G401 (cell line): Measurements from ENCODE around the gene ZNF860. TPM values are rescaled to one million over a fixed set of nuclear protein-coding genes. Genes with fewer than 3 reads are reported as not detected.
A peak's percentile ranks its signal among the peaks of the same experiment; 100 is the strongest.

Source experiments
- DNase-seq: peaks from one replicate; pipeline ENCODE4 v3.0.0-alpha.2; 2015; ENCODE audit warnings: low spot score
- in situ Hi-C: cut with HindIII; loops from 2 replicates; pipeline ENCODE4 v1.10.0; 2016; ENCODE audit warnings: low sequenced_read_pairs, mixed read lengths
- total RNA-seq: library from RNA; depleted of rRNA; stranded (reverse); fragments of >200 nt; shearing (Covaris generic); gene quantifications from 2 replicates; pipeline ENCODE4 v1.2.3, GENCODE V29; 2014

The ZNF860 gene
- total RNA-seq, 1 experiment from 2014 or later = 8.1 TPM

DNA sequence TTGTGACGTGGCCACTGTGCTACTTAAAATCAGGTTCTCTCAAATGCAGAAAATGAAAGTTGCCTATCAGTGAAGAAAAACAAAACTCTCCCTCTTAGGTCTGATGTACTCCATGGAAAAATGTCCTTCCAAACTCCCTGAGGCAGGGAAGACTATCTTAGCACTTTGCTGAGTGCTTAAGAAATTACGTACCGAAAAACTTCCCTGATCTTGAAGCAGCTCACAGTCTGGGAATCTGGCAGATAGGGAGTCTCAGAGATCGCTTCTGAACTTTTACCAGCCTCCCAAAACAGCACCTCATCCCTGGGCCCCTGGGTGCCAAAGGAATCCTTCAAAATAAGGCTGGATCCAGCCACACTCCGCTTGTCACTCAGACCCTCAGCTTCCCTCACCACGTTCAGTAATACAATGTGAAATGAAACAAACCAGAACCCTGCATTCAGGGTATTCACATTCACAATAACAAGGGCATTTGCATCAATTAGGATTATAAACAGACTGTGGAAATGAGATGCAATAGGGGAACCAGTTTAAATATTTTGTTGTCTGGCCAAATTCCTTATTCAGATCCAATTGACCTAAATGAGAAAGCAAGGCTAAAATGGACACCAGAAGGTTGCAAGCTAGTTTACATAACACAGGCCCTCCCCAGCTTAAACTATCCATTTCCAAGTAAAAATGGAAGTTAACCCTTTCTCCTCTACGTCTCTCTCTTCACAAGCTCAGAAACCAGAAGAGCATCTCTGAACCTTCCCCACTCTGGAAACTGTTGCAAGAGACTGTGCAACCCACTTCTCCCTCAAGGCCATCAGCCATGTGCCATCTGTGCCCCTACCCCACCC is 21.4 kb upstream of the ZNF860 start:
- peak; percentile 34 for DNase-seq
- in situ Hi-C loops = no loop called here

DNA sequence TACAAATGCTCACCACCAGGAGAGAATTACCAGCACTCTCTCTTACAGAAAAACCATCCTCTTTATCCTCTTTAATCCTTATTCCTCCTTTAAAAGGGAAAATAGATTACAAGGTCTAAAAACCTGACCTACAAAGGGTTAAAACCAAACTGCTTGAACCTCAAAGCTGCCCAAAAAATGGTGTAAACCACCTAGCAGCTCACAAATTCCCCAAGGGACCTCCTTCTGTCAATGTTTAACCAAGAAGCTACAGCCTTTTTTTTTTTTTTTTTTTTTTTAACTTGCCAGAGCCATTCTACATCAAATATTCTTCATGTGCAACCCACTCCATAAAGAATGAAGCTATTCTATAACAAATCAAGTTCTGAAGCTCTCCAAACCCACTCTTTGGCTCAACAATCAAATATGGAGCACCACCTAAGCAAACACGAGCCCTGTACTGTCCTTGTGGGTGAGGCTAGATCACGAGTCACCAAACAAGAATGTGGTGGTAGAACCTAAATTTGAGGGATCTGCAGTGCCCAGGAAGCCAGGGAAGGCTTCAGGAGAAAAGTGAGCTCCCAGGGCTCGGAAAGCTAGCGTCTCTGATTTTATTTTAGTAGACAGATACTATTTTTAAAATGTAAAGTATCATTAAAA is 20.6 kb upstream of the ZNF860 start:
- in situ Hi-C loops = no loop called here
- DNase-seq = no peak

DNA sequence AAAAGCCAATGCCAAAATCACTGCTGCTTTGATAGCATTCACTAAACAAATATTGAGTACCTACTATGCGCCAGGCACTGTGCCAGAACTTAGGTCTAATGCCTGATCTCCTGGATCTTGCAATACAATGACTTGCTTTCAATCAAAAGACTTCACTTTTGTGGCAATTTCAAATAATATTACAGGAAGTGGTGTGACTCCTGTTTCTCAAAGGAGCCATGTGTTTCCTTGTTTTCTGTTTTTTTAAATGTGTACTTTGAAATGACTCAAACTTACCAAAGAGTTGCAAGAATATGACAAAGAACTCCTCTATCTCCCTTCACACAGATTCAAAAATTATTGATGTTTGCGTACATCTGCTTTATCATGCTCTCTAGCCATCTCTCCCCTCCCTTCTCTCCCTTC is 18.7 kb upstream of the ZNF860 start:
- in situ Hi-C loops = no loop called here
- DNase-seq = no peak

DNA sequence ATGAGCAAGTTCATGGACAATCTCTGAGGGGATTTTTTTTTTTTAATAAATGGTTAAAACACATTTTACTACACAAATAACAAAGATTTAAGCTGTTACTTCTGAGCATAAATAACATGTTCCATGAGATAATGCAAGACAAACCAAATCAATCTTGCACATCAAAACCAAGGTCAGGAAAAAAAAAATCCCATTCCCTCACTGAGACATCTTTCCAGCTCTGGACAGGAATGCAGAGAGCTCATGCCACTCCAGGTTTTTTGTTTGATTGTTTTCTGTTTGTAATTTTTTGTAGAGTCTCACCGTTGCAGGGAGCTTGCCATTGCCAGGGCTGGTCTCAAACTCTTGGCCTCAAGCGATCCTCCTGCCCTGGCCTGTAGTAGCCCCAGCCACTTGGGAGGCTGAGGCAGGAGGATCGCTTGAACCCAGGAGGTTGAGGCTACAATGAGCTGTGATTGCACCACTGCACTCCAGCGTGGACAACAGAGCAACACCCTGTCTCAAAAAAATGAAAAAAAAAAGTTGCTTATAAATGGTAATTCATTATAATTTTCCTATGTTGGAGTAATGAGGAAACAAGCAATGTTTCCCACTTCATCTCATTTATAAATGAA is 14.5 kb upstream of the ZNF860 start:
- in situ Hi-C loops = no loop called here
- no peak for DNase-seq

DNA sequence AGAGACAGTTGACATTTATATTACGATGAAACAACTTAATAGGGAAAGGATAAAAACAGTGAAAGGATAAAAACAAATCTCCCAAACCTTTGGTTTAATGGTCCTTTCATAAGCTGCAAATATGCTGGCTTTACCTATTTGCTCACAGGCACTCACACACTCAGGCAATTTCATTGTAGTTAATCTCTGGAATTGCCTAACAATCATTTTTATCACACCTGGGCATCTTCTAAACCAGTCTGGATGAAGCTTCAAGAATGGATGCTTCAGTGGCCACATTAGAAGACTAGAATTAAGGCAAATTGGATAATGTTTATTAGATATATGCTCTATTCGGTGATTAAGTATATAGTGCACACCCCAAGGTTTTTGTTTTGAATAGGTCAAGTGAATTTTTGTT is 14.0 kb upstream of the ZNF860 start:
- in situ Hi-C loops = no loop called here
- no peak for DNase-seq

DNA sequence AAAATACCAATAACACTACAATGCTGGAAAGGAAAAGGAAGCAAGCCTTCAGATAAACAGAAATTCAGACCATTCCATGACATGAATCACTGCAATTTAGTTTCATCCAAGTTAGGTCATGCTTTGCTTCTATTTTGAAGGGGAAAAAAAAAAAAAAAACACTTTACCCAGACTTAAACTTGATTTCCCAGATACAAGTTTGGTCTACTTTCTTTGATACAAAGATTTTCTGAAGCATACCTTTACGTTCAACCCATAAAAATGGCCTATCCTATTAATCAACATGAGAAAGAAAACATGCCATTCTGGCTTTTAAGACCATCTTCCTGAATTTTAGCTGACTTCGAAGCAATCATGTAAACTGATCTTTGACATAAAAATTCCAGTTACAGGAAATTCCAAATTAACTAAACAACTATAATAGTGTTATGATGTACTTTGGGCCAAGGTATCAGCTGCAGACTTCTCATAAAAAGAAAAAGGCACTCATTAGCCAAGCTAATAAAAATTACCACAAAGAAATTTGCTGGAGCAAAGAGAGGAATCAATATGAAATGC is 13.1 kb upstream of the ZNF860 start:
- in situ Hi-C loops = no loop called here

DNA sequence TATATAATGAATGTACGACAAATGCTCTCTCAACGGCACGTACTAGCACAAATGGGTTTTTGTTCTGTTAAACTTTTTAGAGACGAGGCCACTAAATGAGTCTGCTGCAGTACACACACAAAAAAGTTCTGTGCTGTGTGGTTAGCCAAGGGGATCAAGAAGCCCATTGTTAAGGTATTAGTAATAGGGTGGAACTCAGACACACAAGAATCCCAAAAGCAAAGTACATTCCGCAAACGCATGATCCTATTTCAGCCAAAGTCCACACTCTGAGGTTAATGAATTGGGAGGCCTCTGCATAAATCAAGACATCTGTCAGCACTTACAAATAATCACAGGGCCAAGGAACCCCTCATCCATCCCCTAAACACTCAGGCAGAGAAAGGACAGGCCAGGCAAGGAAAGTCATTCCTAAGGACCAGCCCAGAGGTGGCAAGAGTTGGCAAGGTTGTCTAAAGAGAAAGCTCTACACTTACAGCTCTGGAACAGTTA is 12.6 kb upstream of the ZNF860 start:
- DNase-seq = peak; percentile 80
- in situ Hi-C loops = no loop called here

More for the DNA sequence above, 13.1 kb upstream of the ZNF860 start:
- peak; percentile 29 for DNase-seq

DNA sequence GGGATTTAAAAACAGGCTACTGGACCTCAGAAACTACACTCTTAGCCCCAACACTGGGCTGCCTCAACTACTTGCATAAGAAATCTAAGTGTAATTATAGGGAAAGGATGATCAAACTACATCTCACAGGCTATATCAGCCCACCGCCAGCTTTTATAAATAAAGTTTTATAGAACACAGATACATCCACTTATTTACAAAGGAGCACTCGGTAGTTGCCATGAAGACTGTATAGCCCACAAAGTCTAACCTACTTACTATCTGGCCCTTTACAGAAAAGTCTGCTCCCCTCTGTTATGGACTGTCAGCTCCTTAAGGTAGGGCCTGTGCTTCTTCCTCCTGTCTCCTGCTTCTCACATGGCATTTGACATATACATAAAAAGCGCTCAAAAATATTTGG is 9.9 kb upstream of the ZNF860 start:
- DNase-seq = no peak
- in situ Hi-C loops = no loop called here

DNA sequence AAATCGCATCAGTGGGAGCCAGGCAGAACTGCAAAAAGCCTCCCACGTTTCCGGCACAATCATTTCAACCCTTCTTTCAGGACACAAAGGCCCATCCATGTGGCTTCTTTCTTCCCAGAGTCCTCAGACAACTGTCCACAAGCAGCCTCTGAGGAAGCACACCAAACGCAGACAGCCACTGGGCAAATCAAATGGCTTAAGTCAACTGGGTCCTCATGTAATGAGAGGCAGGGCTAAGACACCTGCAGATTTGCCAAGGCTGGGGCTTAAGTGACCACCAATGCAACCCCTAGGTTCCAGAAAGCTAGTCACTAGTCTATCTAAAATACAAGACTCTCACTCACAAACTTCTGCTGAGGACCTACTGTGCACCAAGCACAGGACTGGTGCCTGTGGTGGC is 8.5 kb upstream of the ZNF860 start:
- in situ Hi-C loops = no loop called here
- no peak for DNase-seq

DNA sequence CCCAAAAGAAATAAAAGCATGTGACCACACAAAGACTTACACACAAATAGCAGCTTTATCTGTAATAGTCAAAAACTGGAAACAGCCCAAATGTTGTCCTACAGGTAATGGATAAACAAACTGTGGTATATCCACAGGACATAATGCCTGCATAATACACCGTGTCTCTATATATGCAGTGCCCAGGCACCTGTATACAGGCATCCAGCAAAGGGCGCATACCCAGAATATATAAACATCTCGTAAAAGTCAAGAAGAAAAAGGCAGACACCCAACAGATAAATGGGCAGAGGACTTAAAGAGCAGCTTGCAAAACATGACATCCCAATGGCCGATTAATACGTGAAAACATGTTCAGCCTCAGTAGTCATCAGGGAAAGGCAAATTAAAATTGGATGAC is 7.7 kb upstream of the ZNF860 start:
- in situ Hi-C loops = no loop called here
- no peak for DNase-seq

DNA sequence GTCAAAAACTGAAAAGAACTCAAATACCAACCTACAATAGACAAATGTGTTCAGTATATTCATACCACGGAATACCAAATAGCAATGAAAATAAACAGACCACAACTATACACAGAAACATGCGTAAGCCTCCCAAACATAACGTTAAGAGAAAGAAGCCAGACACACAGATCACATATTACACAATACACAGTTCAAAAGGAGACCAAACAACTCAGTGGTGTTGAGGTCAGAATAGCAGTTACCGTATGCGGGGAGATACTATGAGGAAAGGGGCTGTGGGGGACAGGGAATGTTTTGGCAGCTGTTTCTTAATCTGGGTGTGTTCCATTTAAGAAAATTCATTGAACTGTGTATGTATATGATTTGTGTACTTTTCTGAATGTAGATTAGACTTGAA is 7.1 kb upstream of the ZNF860 start:
- no peak for DNase-seq
- in situ Hi-C loops = no loop called here

DNA sequence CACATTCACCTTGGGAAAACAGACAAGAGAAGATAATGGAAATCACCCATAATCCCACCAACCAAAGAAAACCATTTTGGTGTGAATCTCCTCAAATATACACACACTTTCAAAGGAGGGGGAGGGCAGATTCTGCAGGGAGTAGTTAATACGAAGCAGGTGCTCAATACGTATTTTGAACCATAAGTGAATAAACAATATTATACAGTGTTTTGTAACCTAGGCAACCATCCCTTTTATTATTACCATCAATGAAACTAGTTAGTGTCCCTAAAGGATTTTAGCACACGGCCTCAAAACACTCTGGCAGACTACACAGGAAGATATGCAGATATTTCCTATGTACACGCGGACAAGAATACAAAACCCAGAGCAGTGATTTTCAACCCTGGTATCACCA is 6.6 kb upstream of the ZNF860 start:
- in situ Hi-C loops = no loop called here
- DNase-seq = no peak

DNA sequence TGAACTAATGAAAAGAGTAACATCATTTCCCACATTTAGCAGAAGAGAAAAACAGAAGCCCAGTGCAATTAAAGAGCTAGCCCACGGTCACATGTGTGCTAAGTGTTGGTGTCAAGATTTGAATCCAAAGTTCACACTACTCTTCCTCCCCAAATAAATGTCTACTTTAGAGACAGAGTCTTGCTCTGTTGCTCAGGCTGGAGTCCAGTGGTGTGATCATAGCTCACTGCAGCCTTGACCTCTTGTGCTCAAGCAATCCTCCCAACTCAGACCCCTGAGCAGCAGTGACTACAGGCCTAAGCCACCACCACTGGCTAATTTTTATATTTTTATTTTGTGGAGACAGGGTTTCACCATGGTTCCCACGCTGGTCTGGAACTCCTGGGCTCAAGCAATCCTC is 5.2 kb upstream of the ZNF860 start:
- in situ Hi-C loops = no loop called here

DNA sequence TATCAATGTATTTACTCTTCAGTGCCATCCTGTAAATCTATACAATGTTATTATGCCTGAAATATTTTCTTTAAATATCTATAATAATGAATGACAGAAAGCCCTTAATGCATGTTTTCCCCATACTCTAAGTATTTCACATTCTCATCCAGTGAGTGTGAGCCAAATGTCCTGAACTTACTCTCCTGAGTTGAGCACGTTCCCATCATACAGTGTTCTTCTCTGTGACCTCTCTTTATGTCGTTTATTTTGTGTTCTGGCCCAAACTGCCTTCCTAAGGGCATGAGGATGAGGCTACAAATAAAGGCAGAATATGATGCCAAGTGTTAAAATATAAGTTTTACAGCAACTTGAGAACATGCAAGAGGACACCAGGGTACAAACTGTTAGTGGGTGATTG is 3.8 kb upstream of the ZNF860 start:
- in situ Hi-C loops = no loop called here
- no peak for DNase-seq

More for the DNA sequence above, 5.2 kb upstream of the ZNF860 start:
- DNase-seq = no peak

DNA sequence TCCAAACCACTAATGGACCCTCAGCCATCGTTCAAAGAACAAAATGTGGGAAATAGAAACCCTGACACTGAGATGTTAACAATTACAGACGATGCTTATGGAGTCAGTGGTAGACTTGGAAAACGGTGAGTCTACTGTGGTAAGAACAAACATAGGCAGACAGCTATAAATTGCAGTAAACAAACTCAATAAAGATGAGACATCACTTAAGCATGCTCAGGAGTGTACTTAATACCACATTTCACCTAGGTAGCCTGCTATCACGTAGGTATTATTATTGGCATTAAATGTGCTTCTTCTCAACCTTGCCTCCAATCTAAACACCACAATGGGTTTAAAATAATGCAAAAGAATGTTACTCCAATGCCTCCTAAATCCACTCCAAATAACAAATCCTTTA is 3.0 kb upstream of the ZNF860 start:
- in situ Hi-C loops = no loop called here
- no peak for DNase-seq

DNA sequence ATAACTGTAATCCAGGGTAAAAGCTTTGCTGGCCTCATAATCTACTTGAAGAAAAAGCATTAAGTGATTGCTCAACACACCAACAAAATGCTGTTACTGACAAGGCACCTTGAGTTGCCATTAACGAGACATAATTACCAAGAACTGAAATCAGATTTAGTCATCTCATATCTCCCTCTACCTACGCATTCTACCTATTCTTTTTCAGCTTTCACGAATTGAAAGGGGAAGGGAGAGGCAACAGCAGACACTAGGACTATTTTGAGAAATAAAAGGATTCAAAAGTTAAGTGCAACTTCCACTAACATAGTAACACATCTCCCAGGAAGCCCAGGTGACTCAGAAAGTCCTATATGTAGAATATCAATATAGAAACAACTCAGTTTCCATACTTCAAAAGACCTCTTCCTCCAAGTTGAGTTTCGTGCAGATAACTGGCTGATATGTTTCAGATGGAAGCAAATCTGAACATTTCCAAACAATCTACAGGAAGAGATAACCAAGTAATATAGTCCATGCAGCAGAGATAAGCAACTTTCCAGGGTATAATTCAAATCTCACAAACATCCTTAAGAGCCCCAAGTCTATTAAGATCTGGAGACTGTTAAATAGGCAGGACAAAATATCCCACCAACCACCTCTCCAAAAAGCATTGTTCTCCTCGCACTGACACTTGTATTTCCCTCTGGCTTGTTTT is 2.4 kb upstream of the ZNF860 start:
- in situ Hi-C loops = no loop called here

DNA sequence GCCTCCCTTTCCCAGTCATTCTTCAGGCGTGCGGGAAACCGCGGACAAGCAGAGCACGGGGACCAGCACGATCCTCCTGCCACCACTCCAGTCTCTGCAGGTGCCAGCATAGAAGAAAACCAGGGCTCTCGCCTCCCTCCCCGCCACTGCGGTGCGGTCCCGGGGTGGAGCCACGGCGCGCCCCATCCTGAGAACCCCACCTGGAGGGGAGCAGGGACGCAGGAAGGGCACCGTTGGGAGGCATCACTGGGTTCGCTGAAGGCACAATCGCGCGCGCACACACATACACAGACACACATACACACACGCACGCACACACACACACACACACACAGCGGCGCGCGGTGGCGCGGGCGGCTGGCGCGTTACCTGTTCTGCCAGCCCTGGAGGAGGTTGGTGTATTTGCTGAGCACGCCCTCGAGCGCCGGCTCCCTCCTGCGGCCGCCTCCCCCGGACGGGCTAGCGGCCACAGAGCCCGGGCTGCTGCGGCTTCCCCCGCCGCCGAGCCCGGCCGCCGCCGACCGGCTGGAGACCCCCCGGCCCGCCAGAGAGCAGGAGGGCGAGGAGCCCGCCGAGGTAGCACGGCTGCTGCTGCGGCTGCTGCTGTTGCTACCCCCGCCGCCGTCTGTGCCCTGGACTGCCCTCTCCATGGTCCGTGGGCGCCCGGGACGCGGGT is 882 bp upstream of the ZNF860 start:
- DNase-seq = peak; percentile 56
- in situ Hi-C loops = no loop called here

More for the DNA sequence above, 2.4 kb upstream of the ZNF860 start:
- no peak for DNase-seq

DNA sequence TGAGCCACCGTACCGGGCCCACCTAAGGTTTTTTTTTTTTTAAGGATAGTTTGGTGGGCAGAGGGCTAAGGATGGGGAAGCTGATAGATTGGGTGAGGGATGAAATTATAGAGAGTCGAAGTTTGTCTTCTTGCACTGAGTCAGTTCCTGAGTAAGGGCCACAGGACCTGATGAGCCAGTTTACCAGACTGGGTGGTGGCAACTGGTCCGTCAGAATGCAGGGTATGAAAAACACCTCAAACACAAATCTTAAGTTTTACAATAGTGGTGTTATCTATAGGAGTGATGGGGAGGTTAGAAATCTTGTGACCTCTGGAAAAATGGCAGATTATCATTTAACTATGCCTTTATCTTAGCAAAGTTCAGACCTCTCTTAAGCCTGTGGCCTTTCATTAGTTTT is 2.8 kb downstream of the ZNF860 start:
- in situ Hi-C loops = no loop called here
- no peak for DNase-seq

DNA sequence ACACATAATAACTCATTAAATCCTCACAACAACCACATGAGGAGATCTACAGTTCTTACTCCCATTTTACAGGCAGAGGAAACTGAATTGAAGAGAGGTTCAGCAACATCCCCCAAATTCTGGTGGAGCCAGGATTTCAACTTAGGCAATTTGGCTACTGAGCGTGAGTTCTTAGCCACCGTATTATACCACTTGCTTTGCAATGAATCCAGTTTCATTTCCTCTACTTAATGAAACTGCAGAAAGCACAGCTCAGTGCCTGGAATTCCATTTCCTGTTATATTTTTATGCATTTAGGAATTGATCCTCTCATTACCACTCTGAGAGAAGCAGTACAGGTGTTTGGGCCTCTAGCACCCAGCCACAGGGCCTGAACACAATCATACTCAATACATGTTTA is 4.3 kb downstream of the ZNF860 start:
- no peak for DNase-seq
- in situ Hi-C loops = no loop called here
